HepG2 (cell line): ENCODE measurements around the gene SBK3. TPM values are rescaled to one million over a fixed set of nuclear protein-coding genes. Genes with fewer than 3 reads are reported as not detected.

Experiments used
- CAMTA2 ChIP-seq: sonication (generic); formaldehyde crosslinking; IDR thresholded peaks from 2 replicates; pipeline ENCODE4 v1.4.0; 2020; ENCODE audit warnings: mild to moderate bottlenecking, missing genetic modification reagents, borderline replicate concordance
- CBFB ChIP-seq: sonication (generic); formaldehyde crosslinking; IDR thresholded peaks from 2 replicates; pipeline ENCODE4 v1.4.0; 2020; ENCODE audit warnings: missing genetic modification reagents
- CBX5 ChIP-seq: sonication (generic); formaldehyde crosslinking; IDR thresholded peaks from 2 replicates; pipeline ENCODE4 v1.4.0; 2020; ENCODE audit warnings: missing genetic modification reagents, borderline replicate concordance
- GRHL1 ChIP-seq: sonication (generic); formaldehyde crosslinking; conservative IDR thresholded peaks from 2 replicates; pipeline ENCODE4 v1.8.0; 2022; ENCODE audit warnings: missing genetic modification reagents
- GZF1 ChIP-seq: sonication (generic); formaldehyde crosslinking; IDR thresholded peaks from 2 replicates; pipeline ENCODE4 v1.5.1; 2020; ENCODE audit warnings: mild to moderate bottlenecking, missing genetic modification reagents
- HES4 ChIP-seq: sonication (generic); formaldehyde crosslinking; IDR thresholded peaks from 2 replicates; pipeline ENCODE4 v1.9.0; 2021; ENCODE audit warnings: mild to moderate bottlenecking, missing genetic modification reagents, borderline replicate concordance
- HNRNPUL1 ChIP-seq: fragments of 200-400 bp; formaldehyde crosslinking; IDR thresholded peaks from 2 replicates; pipeline ENCODE4 v1.6.1; 2017; ENCODE audit warnings: low read depth, mild to moderate bottlenecking, low read length, moderate library complexity
- KLF13 ChIP-seq: sonication (generic); formaldehyde crosslinking; IDR thresholded peaks from 2 replicates; pipeline ENCODE4 v1.4.0; 2020; ENCODE audit warnings: mild to moderate bottlenecking, missing genetic modification reagents
- MLLT10 ChIP-seq: sonication (generic); formaldehyde crosslinking; IDR thresholded peaks from 2 replicates; pipeline ENCODE4 v1.4.0; 2020; ENCODE audit warnings: missing genetic modification reagents
- MTA1 ChIP-seq: sonication (generic); formaldehyde crosslinking; IDR thresholded peaks from 2 replicates; pipeline ENCODE4 v1.4.0; 2020; ENCODE audit warnings: missing genetic modification reagents, mild to moderate bottlenecking, borderline replicate concordance
- NPAS2 ChIP-seq: sonication (generic); formaldehyde crosslinking; IDR thresholded peaks from 2 replicates; pipeline ENCODE4 v1.8.0; 2022; ENCODE audit warnings: mild to moderate bottlenecking, missing genetic modification reagents, borderline replicate concordance
- NR1H2 ChIP-seq: sonication (generic); formaldehyde crosslinking; IDR thresholded peaks from 2 replicates; pipeline ENCODE4 v1.8.1; 2022; ENCODE audit warnings: low read depth, missing genetic modification reagents, borderline replicate concordance
- PCBP1 ChIP-seq: fragments of 200-400 bp; formaldehyde crosslinking; IDR thresholded peaks from 2 replicates; pipeline ENCODE4 v1.6.1; 2017; ENCODE audit warnings: mild to moderate bottlenecking, low read depth, low read length, borderline replicate concordance
- SRSF4 ChIP-seq: fragments of 200-400 bp; formaldehyde crosslinking; IDR thresholded peaks from one replicate; pipeline ENCODE4 v1.6.1; 2018; ENCODE audit warnings: mild to moderate bottlenecking, low read depth, low read length, moderate library complexity; ENCODE audit not compliant: poor library complexity, severe bottlenecking
- TEAD2 ChIP-seq: sonication (generic); formaldehyde crosslinking; IDR thresholded peaks from 2 replicates; pipeline ENCODE4 v1.9.0; 2021; ENCODE audit warnings: missing genetic modification reagents
- YY1 ChIP-seq: IDR thresholded peaks from 2 replicates; pipeline ENCODE4 v1.6.1; 2011; ENCODE audit warnings: low read length, low read depth, moderate library complexity, mild to moderate bottlenecking; ENCODE audit not compliant: insufficient read depth, insufficient replicate concordance
- ZBTB38 ChIP-seq: sonication (generic); formaldehyde crosslinking; IDR thresholded peaks from 2 replicates; pipeline ENCODE4 v1.5.1; 2020; ENCODE audit warnings: mild to moderate bottlenecking, missing genetic modification reagents
- ZNF101 ChIP-seq: sonication (generic); formaldehyde crosslinking; IDR thresholded peaks from 2 replicates; pipeline ENCODE4 v1.4.0; 2020; ENCODE audit warnings: mild to moderate bottlenecking, low read depth, missing genetic modification reagents, borderline replicate concordance
- ZNF20 ChIP-seq: sonication (generic); formaldehyde crosslinking; IDR thresholded peaks from 2 replicates; pipeline ENCODE4 v1.4.0; 2020; ENCODE audit warnings: mild to moderate bottlenecking, moderate library complexity, missing genetic modification reagents
- ZNF24 ChIP-seq: fragments of 450-650 bp; IDR thresholded peaks from 2 replicates; pipeline ENCODE4 v1.6.1; 2017; ENCODE audit warnings: antibody characterized with exemption, mild to moderate bottlenecking
- ZNF33A ChIP-seq: sonication (generic); formaldehyde crosslinking; IDR thresholded peaks from 2 replicates; pipeline ENCODE4 v1.5.1; 2020; ENCODE audit warnings: missing genetic modification reagents, mild to moderate bottlenecking, moderate library complexity, borderline replicate concordance
- ZNF687 ChIP-seq: sonication (generic); formaldehyde crosslinking; IDR thresholded peaks from 2 replicates; pipeline ENCODE4 v1.5.1; 2020; ENCODE audit warnings: mild to moderate bottlenecking, missing genetic modification reagents, moderate library complexity
- ZSCAN30 ChIP-seq: sonication (generic); formaldehyde crosslinking; IDR thresholded peaks from 2 replicates; pipeline ENCODE4 v1.5.0; 2020; ENCODE audit warnings: mild to moderate bottlenecking, missing genetic modification reagents
- polyA plus RNA-seq, 8 experiments: library from polyadenylated mRNA; depleted of rRNA in 3 of 8; stranded (reverse) in 7 of 8; unstranded in 1 of 8; fragments of >200 nt; fragmentation: Illumina TruSeq in 4 of 8; extraction: Trizol in 4 of 8; gene quantifications; 2 replicates each; pipeline versions ENCODE4 v1.2.1 to v1.2.3, GENCODE V29; 2011 to 2016; ENCODE audit warnings: low read depth in 4 of 8, missing spikeins in 1 of 8, mixed read lengths in 1 of 8; ENCODE audit not compliant: insufficient read depth in 1 of 8
- total RNA-seq, 5 experiments: library from RNA; depleted of rRNA; stranded (reverse); fragments of >200 nt; fragmentation: Illumina TruSeq; extraction: Trizol; gene quantifications; 2 replicates each; pipeline ENCODE4 v1.2.3, GENCODE V29; 2016; ENCODE audit warnings: low read depth in 1 of 5
- TF ChIP-seq, protein P1 (sequence below): sonication (generic); formaldehyde crosslinking; IDR thresholded peaks from 2 replicates; pipeline ENCODE4 v1.4.0; 2020; ENCODE audit warnings: missing genetic modification reagents

Gene SBK3
- total and polyA plus RNA-seq, 2 of the 13 experiments (the other 11 are each of a cell fraction or from before 2014, with no cell fraction given): 0.66 to 0.77 TPM

DNA sequence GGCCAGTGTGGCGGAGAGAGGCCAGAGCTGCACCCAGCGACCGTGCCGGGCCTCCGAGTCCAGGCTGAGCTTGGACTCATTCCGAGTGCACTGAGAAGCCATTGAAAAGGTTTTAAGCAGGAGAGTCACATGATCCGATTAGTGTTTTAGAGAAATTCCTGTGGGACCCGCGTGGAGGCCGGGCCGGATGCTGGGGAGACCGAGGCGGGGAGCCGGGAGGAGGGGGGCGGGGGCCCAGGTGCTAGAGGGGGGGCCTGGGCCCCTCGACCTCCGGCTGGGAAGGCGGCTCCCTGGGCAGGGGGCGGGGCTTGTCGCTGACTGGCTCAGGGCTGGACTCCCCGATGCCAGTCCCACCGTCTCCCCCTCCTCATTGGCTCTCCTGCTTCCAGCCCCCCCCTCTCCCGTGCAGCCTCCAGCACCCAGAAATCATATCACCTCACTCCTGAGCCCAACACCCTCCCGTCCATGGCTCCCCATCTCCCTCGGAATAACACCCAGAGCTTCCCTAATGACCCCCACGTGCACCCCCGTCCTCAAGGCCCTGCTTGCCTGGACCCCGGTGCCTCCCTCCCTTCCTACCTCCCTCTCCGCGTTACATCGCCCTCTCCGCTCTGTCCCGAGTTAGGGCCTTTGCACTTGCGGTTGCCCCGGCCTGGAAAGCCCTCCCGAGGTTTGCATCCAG lies 40.5 kb upstream of the SBK3 start (continued):
- TF ChIP-seq ZNF20 (CRISPR knock-in tag) (no peak), ZNF687 (CRISPR knock-in tag) (peak; percentile 58), KLF13 (CRISPR knock-in tag) (no peak), GZF1 (CRISPR knock-in tag) (no peak), SRSF4 (no peak), ZNF33A (CRISPR knock-in tag) (no peak), ZNF101 (no peak), HNRNPUL1 (no peak), CBX5 (CRISPR knock-in tag) (no peak), CAMTA2 (CRISPR knock-in tag) (no peak), MLLT10 (CRISPR knock-in tag) (no peak), TEAD2 (CRISPR knock-in tag) (no peak), YY1 (peak; percentile 65), NR1H2 (CRISPR knock-in tag) (no peak), NPAS2 (CRISPR knock-in tag) (no peak), GRHL1 (CRISPR knock-in tag) (no peak), HES4 (CRISPR knock-in tag) (no peak), PCBP1 (peak; percentile 83; the same call in 1 of the 2 replicates), ZBTB38 (CRISPR knock-in tag) (peak; percentile 72; the same call in 1 of the 2 replicates), ZSCAN30 (no peak), CBFB (CRISPR knock-in tag) (no peak), ZNF24 (no peak), MTA1 (CRISPR knock-in tag) (no peak)
- TF ChIP-seq, protein P1, sequence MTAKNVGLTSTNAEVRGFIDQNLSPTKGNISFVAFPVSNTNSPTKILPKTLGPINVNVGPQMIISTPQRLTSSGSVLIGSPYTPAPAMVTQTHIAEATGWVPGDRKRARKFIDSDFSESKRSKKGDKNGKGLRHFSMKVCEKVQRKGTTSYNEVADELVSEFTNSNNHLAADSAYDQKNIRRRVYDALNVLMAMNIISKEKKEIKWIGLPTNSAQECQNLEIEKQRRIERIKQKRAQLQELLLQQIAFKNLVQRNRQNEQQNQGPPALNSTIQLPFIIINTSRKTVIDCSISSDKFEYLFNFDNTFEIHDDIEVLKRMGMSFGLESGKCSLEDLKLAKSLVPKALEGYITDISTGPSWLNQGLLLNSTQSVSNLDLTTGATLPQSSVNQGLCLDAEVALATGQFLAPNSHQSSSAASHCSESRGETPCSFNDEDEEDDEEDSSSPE (CRISPR knock-in tag): no peak
